GM19438 (cell line): Measurements from ENCODE around the gene OR4C13.
"Not testable (repeated sequence)": the region's sequence is repeated elsewhere in the genome, so short reads cannot be mapped to it uniquely, and the experiment has no call there.

Experiments
- ATAC-seq: cut with Tn5 transposase; IDR thresholded peaks from one replicate; pipeline ENCODE4 v1.9.1; 2021; ENCODE audit warnings: low read depth; ENCODE audit not compliant: unreplicated experiment

OR4C13 gene

DNA sequence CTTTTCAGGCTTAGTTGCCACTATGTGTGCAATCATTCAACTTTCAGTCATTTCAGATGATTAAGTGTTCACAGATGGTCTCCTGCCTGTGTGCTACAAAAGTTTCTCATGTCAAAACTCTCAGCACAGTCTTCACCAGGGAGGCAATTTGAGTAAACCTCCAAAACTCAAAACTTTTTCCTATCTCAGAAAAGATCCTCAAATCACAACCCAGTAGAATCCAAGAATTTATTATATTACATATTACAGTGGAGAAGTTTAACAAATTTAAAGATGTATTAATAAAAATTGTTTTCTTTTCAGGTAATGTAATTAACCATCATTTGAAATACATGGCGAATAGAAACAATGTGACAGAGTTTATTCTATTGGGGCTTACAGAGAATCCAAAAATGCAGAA lies at the start of gene OR4C13:
OR4C13 (plus strand) TSS at position 301 of the 400 bp plus-strand sequence; CDS start at position 333, 32 bp downstream.
- no peak for ATAC-seq

DNA sequence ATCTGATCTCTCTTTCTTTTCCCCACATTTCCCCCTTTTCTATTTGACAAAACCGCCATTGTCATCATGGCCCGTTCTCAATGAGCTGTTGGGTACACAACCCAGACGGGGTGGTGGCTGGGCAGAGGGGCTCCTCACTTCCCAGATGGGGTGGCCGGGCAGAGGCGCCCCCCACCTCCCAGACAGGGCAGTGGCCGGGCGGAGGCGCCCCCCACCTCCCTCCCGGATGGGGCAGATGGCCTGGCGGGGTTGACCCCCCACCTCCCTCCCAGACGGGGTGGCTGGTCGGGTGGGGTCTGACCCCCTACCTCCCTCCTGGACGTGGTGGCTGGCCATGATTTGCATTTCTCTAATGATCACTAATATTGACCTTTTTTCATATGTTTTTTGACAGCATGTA lies 40.7 kb upstream of the OR4C13 start:
- ATAC-seq, result not testable (repeated sequence)

DNA sequence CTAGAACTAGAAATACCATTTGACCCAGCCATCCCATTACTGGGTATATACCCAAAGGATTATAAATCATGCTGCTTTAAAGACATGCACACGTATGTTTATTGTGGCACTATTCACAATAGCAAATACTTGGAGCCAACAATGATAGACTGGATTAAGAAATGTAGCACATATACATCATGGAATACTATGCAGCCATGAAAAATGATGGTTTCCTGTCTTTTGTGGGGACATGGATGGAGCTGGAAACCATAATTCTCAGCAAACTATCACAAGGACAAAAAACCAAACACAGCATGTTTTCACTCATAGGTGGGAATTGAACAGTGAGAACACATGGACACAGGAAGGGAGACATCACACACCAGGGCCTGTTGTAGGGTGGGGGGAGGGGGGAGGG lies 3.5 kb upstream of the OR4C13 start:
- not testable (repeated sequence) for ATAC-seq

DNA sequence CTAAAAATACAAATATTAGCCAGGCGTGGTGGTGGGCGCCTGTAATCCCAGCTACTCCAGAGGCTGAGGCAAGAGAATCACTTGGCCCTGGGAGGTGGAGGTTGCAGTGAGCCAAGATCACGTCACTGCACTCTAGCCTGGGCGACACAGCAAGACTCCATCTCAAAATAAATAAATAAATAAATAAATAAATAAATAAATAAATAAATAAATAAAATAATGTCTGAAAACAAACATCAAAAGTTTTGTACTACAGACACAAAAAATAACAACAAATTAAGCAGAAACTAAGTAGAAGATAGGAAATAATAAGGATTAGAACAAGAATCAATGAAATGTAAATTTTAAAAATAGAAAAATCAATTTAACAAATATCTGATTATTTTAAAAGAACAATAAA lies 21.2 kb downstream of the OR4C13 start:
- ATAC-seq, result not testable (repeated sequence)

DNA sequence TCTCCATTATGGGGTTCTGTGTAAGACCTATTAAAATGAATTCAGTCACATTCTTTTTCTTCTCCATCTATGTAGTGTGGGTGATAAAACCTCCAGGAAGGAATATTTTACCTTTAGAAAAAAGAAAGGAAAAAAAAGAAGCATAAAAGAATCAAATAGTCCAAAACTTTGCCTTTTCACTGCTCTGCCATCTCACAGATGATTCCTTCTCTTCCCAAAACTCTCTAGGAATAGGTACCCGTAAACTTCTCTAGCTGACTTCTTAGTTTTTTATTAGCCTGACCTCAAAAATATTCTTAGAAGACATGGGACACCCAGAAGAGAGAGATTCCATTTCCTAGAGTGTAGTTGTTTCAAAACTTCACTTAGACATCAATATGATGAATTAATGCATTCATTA lies 30.2 kb downstream of the OR4C13 start, which contains the start of gene OR4C12:
OR4C12 (minus strand) TSS at position 101 of the 400 bp plus-strand sequence; CDS start at position 67, 34 bp downstream.
- ATAC-seq, result not testable (repeated sequence)

DNA sequence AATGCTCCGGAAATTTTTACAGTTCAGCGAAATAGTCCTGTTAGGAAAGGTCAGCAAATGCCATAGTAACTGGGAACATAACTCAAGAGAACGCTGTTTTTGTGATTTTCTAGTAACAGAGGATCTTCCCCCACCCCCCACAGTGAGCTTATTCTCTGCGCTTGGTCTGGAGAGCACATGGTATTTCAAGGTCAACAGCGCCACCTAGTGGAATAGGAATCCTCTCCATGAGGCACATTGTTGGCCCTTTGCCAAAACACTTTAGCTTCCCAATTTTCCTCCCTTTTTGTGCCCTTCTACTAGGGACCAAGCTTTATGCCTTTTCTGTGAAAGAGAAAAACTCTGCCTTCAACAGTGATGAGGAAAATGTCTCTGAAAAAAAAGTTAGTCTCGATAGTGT lies 43.4 kb downstream of the OR4C13 start:
- ATAC-seq, result no peak
